ENCODE results near the gene CDC23.

DNA sequence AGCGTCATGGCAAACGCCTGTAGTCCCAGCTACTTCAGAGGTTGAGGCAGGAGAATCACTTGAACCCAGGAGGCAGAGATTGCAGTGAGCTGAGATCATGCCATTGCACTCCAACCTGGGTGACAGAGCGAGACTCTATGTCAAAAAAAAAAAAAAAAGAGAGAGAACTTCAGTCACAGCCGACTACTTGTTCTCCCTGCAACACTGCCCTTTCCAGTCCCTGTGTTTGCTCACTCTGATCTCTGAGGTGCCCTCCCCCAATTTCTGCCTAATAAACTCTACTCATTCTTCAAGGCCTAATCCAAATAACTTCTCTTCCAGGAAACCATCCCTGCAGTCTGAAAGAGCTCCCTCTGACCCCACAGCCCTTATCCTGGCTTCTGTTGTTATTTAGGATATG, 33.2 kb upstream of the CDC23 start:
- TF ChIP-seq ZNF155 (tag by site-specific recombination; IDR thresholded peaks at IDR 0.05) (no peak), ZNF16 (tag by site-specific recombination; IDR thresholded peaks at IDR 0.05; ENCODE audit: low read depth) (no peak), KLF7 (tag by site-specific recombination; IDR thresholded peaks at IDR 0.05; ENCODE audit: borderline replicate concordance) (no peak), ZNF23 (tag by site-specific recombination; IDR thresholded peaks at IDR 0.05; ENCODE audit: borderline replicate concordance) (no peak), ZNF560 (tag by site-specific recombination; IDR thresholded peaks at IDR 0.05; ENCODE audit: borderline replicate concordance) (no peak)
- TF ChIP-seq, protein P1, sequence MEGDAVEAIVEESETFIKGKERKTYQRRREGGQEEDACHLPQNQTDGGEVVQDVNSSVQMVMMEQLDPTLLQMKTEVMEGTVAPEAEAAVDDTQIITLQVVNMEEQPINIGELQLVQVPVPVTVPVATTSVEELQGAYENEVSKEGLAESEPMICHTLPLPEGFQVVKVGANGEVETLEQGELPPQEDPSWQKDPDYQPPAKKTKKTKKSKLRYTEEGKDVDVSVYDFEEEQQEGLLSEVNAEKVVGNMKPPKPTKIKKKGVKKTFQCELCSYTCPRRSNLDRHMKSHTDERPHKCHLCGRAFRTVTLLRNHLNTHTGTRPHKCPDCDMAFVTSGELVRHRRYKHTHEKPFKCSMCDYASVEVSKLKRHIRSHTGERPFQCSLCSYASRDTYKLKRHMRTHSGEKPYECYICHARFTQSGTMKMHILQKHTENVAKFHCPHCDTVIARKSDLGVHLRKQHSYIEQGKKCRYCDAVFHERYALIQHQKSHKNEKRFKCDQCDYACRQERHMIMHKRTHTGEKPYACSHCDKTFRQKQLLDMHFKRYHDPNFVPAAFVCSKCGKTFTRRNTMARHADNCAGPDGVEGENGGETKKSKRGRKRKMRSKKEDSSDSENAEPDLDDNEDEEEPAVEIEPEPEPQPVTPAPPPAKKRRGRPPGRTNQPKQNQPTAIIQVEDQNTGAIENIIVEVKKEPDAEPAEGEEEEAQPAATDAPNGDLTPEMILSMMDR (tag by site-specific recombination; IDR thresholded peaks at IDR 0.05): no peak

Data from HEK293 (cell line).